Astrocyte (in vitro differentiated cells and primary cell): ENCODE data around the gene SC5D. TPM values are rescaled to one million over a fixed set of nuclear protein-coding genes. Genes with fewer than 3 reads are reported as not detected.

Experiments
- total RNA-seq: library from RNA; stranded (reverse); gene quantifications from 2 replicates; pipeline ENCODE4 v1.2.1, GENCODE V29; 2021

Gene SC5D
- total RNA-seq, 1 donor from 2014 or later: 81.8 TPM

Other genes starting within 250 kb of the SC5D start
- 0.84 and 0.91 TPM in 2 replicates for gene TECTA, start 191.5 kb upstream of the SC5D start, total RNA-seq
- gene SORL1, start 159.5 kb downstream of the SC5D start, total RNA-seq: 4.1 and 7.2 TPM in 2 replicates